Measurements from ENCODE around the gene NHLRC1. TPM values are rescaled to one million over a fixed set of nuclear protein-coding genes. Genes with fewer than 3 reads are reported as not detected.

Gene NHLRC1
- total and polyA plus RNA-seq, 2 of the 8 experiments (the other 6 are each of a cell fraction or from before 2014, with no cell fraction given) = 0.57 to 0.58 TPM

- TF ChIP-seq MAFK (IDR thresholded peaks at IDR 0.05; ENCODE audit: low read depth, low read length) (no peak), CHD7 (IDR thresholded peaks at IDR 0.05; ENCODE audit: insufficient replicate concordance, low read length) (no peak), ZNF274 (IDR thresholded peaks at IDR 0.05; ENCODE audit: borderline replicate concordance, extremely low read depth, low read length) (no peak), TEAD4 (IDR thresholded peaks at IDR 0.05; ENCODE audit: low read depth, low read length) (no peak; the same call in 1 of the 2 replicates), EP300 (IDR thresholded peaks at IDR 0.05; ENCODE audit: borderline replicate concordance in 1 of 2, low read depth in 2 of 2, low read length in 2 of 2) (no peak), EGR1 (IDR thresholded peaks at IDR 0.05; ENCODE audit: borderline replicate concordance, low read depth, low read length) (peak; percentile 22; the same call in 1 of the 2 replicates), JUND (IDR thresholded peaks at IDR 0.05; ENCODE audit: low read length) (no peak), RAD21 (IDR thresholded peaks at IDR 0.05 in 1 of 2, conservative IDR thresholded peaks at IDR 0.05 in 1 of 2; ENCODE audit: low read depth in 2 of 2, low read length in 2 of 2) (no peak), CBX5 (IDR thresholded peaks at IDR 0.05; ENCODE audit: low read depth, low read length) (no peak), CREB1 (IDR thresholded peaks at IDR 0.05) (peak; percentile 74; the same call in 1 of the 2 replicates), SRF (IDR thresholded peaks at IDR 0.05; ENCODE audit: low read depth, low read length) (no peak)
Observed at GRCh38 chr6:18154507-18155149, 32.2 kb upstream of the NHLRC1 start, which contains the start of gene TPMT (continued).
